AG04449 (cell line): Measurements from ENCODE around the gene ARAF.
A peak's percentile ranks its signal among the peaks of the same experiment; 100 is the strongest.
"Not testable (repeated sequence)": the region's sequence is repeated elsewhere in the genome, so short reads cannot be mapped to it uniquely, and the experiment has no call there.

Experiments
- CTCF ChIA-PET: fragments of 350-600 bp; formaldehyde crosslinking; extraction: SDS; loops from one replicate; lab custom pipeline; 2021; ENCODE audit warnings: antibody characterized with exemption; lab: Yijun Ruan, JAX
- POLR2A ChIA-PET: fragments of 400-600, 350-600 bp; formaldehyde crosslinking; extraction: SDS; loops from one replicate; lab custom pipeline; 2020; ENCODE audit warnings: antibody characterized with exemption, inconsistent platforms; lab: Yijun Ruan, JAX
- DNase-seq: peaks from one replicate; pipeline ENCODE4 v3.0.0-alpha.2; 2010; ENCODE audit warnings: low read depth, low spot score
- H3K4me3 ChIP-seq: 2 replicates; pipeline ENCODE4 v1.5.1; 2011; ENCODE audit warnings: low read depth, mild to moderate bottlenecking, control low read depth, low read length
- CTCF ChIP-seq: IDR thresholded peaks from one replicate; pipeline ENCODE4 v1.5.1; 2011; ENCODE audit warnings: mild to moderate bottlenecking, moderate library complexity, low read length, control low read depth, inconsistent platforms; ENCODE audit not compliant: insufficient read depth; ENCODE audit errors: missing control alignments

Gene ARAF

GRCh38 chrX:47560934-47561658 lies at the start of gene ARAF:
Gene ARAF (plus strand): TSS chrX:47561205. CDS start chrX:47562968, 1,763 bp downstream.
- ChIA-PET CTCF (interaction anchor here (1.1 kb wide), 1 partner anchor 83 kb away, joined by 3 read pairs; no protein-coding TSS in a partner anchor), POLR2A (interaction anchor here (0.8 kb wide), 1 partner anchor 20 kb away, joined by 4 read pairs; no protein-coding TSS in a partner anchor)
- H3K4me3 ChIP-seq = peak within 1 kb of the TSS; percentile 70
- TF ChIP-seq CTCF = no peak
- DNase-seq = peak; percentile 98

GRCh38 chrX:47512383-47512782 lies 48.6 kb upstream of the ARAF start:
- POLR2A ChIA-PET, CTCF ChIA-PET, H3K4me3 ChIP-seq, DNase-seq: not testable (repeated sequence)

- DNase-seq, POLR2A ChIA-PET: not testable (repeated sequence)
- peak overlapping the region; percentile 46 for H3K4me3 ChIP-seq
- CTCF ChIA-PET = interaction anchor here (0.7 to 4.4 kb wide), 4 partner anchors 10 to 13 kb away, joined by 3 to 23 read pairs (median 8); no protein-coding TSS in a partner anchor
These were observed 47.7 kb upstream of the ARAF start for GRCh38 chrX:47513034-47513965.

GRCh38 chrX:47514533-47515235 lies 46.3 kb upstream of the ARAF start:
- no peak for TF ChIP-seq CTCF
- ChIA-PET POLR2A (no interaction called here), CTCF (interaction anchor here (1.2 to 4.4 kb wide), 7 partner anchors 8 to 323 kb away, joined by 3 to 23 read pairs (median 12); no protein-coding TSS in a partner anchor)
- no peak overlapping the region for H3K4me3 ChIP-seq
- no peak for DNase-seq

GRCh38 chrX:47515941-47516665 lies 44.9 kb upstream of the ARAF start:
- DNase-seq = no peak
- TF ChIP-seq CTCF = no peak
- ChIA-PET CTCF (interaction anchor here (1.2 to 4.4 kb wide), 5 partner anchors 8 to 324 kb away, joined by 3 to 23 read pairs (median 13); no protein-coding TSS in a partner anchor), POLR2A (interaction anchor here (1.5 kb wide), 1 partner anchor 10 kb away, joined by 6 read pairs; no protein-coding TSS in a partner anchor)
- H3K4me3 ChIP-seq = no peak overlapping the region

GRCh38 chrX:47518144-47518543 lies 42.9 kb upstream of the ARAF start:
- no peak for DNase-seq
- TF ChIP-seq CTCF = no peak
- H3K4me3 ChIP-seq = no peak overlapping the region
- ChIA-PET CTCF (interaction anchor here (4.1 kb wide), 1 partner anchor 22 kb away, joined by 18 read pairs; no protein-coding TSS in a partner anchor), POLR2A (no interaction called here)
